Fibroblast of skin of left quadriceps (primary cell): Measurements from ENCODE around the gene CLEC5A.
"Not testable (repeated sequence)": the region's sequence is repeated elsewhere in the genome, so short reads cannot be mapped to it uniquely, and the experiment has no call there.

ENCODE experiments used
- DNase-seq, 2 experiments: peaks; one replicate each; pipeline ENCODE4 v3.0.0-alpha.2; 2013; ENCODE audit warnings: low read depth in 2 of 2

The CLEC5A gene

GRCh38 chr7:141946796-141947195 is at the start of gene CLEC5A:
Gene CLEC5A, minus strand, starts transcription at chr7:141946974. Its CDS starts 682 bp downstream, at chr7:141946292.
- no peak for DNase-seq

GRCh38 chr7:141993354-141993753 is 46.6 kb upstream of the CLEC5A start:
- DNase-seq, result no peak

DNA sequence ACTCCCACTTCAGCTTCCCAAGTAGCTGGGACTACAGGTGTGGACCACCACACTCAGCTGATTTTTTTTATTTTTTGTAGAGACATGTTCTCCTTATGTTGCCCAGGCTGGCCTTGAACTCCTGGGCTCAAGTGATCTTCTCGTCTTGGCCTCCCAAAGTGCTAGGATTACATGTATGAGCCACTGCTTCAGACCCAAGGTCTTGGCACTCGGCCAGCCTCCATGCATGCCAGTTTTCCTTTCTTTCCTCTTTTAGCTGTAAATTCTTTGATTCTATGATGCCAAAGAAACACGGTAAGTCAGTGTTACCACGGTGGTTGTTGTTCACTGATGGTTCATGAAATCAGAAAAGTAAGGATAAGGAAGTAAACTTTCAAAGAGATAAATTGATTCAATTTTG is 45.9 kb upstream of the CLEC5A start:
- DNase-seq, result no peak

GRCh38 chr7:141992156-141992555 is 45.4 kb upstream of the CLEC5A start:
- no peak for DNase-seq

DNA sequence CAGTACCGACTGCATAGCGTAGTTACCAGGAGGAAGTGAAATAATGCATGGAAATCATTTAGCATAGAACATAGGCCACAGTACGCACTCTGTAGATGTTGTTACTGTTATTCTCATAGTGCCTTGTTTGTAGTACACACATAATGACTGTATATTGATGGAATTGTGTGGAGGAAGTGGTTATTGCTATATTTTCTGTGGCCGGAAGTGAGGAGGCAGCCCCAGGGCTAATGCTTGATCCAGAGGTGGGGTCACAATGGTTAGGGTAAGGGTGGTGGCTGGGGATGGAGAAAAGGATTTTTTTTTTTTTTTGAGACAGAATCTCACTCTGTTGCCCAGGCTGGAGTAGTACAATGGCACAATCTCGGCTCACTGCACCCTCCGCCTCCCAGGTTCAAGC is 44.4 kb upstream of the CLEC5A start:
- no peak for DNase-seq

- no peak for DNase-seq
Observed at GRCh38 chr7:141990011-141990725, 43.4 kb upstream of the CLEC5A start.

GRCh38 chr7:141987803-141988202 is 41.0 kb upstream of the CLEC5A start:
- not testable (repeated sequence) for DNase-seq

DNA sequence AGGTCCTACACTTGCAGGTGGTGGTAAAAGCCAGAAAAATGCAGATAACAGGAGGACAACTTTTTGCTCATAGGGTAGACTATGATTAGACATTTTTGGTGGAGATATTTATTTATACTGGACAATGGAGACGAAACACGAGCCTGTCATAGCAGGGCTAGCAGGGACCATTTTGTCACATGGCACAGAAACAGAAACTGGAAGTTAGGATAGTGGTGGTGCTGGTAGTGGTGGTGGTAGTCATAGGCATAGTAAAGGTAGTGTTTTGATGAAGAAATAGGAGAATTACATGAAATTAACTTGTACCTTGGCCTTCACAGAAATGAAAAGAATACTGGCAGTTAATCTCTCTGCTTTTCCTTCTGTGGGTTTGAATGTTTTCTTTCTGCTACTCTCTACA is 40.1 kb upstream of the CLEC5A start:
- DNase-seq, result no peak

- not testable (repeated sequence) for DNase-seq
Observed at GRCh38 chr7:141985926-141986325, 39.2 kb upstream of the CLEC5A start.

- DNase-seq, result no peak
Observed at GRCh38 chr7:141979568-141979967, 32.8 kb upstream of the CLEC5A start.

GRCh38 chr7:141978351-141978750 is 31.6 kb upstream of the CLEC5A start:
- DNase-seq, result no peak

- no peak for DNase-seq
Observed at GRCh38 chr7:141976524-141977245, 29.9 kb upstream of the CLEC5A start.

- peak in 1 of 2 experiments; percentile 1 for DNase-seq
Observed at GRCh38 chr7:141975806-141976523, 29.2 kb upstream of the CLEC5A start.

DNA sequence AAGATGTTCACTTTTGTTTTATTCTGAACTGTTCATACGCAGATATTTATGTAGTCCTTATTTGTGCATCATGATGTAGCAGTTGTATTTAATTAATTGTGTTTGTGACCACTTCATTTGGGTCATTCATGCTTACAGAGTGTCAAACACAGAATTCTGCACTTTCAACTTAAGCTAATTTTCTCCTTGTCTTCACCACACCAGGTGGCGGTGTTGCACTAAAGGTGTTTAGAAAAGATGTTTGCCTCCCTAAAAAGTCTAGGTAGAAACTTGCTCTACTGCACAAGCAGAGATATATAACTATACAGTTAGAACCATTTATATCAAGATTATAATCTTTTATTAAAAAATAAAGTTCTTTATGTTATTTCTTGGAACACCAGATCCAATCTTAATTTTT is 28.1 kb upstream of the CLEC5A start:
- no peak for DNase-seq

- DNase-seq, result no peak
Observed at GRCh38 chr7:141973673-141974072, 26.9 kb upstream of the CLEC5A start, which contains the start of gene TAS2R38. Gene TAS2R38, minus strand, starts transcription at chr7:141973773. Its CDS starts 84 bp downstream, at chr7:141973689.

- DNase-seq, result no peak
Observed at GRCh38 chr7:141960687-141961422, 14.1 kb upstream of the CLEC5A start.

GRCh38 chr7:141956084-141956483 is 9.3 kb upstream of the CLEC5A start:
- no peak for DNase-seq

DNA sequence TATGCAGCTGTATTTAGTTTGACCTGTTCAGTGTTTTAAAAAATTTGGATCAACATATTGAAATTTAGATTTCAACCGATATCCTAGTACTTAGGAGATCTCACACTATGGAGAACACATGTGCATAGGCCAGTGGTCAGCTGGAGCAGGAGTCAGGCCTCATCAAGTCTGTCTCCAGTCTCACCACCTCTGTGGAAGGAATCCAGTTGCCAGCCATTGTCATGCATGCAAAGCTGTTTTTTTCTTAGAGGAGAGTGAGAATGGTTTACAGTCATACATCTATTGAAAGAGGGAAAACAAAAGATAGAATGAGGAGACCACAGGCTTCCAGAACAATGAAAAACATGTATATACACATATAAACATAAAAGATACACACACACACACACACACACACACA is 7.6 kb upstream of the CLEC5A start:
- DNase-seq, result no peak

DNA sequence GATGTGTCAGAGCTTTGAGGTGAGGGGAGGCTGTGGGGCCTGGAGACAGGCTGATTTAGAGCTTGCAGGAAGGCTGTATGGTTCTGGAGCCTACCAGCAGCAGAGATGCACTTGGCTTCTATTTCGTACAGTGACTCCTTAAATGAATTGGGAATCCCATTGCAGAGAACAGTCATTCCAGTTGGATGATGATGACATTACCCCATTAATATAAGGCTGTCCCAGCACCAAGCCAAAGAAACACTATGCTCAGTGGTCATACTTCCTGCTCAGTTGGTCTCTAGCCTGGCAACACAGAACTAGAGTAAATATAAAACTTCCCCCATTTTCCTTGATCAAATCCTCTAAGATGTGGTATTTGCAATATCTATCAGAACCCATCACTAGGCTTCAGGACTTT is 5.7 kb upstream of the CLEC5A start:
- no peak for DNase-seq

DNA sequence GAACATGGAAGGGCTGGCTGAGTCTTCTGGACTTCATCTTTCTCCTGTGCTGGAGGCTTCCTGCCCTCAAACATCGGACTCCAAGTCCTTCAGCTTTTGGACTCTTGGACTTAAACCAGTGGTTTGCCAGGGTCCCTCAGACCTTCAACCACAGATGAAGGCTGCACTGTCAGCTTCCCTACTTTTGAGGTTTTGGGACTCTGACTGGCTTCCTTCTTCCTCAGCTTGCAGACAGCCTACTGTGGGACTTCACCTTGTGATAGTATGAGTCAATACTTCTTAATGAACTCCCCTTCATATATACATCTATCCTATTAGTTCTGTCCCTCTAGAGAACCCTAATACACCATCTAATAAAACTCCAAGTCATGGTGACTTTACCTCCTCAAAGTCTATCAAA is 4.0 kb upstream of the CLEC5A start:
- no peak for DNase-seq

- no peak for DNase-seq
Observed at GRCh38 chr7:141949911-141950310, 3.1 kb upstream of the CLEC5A start.

DNA sequence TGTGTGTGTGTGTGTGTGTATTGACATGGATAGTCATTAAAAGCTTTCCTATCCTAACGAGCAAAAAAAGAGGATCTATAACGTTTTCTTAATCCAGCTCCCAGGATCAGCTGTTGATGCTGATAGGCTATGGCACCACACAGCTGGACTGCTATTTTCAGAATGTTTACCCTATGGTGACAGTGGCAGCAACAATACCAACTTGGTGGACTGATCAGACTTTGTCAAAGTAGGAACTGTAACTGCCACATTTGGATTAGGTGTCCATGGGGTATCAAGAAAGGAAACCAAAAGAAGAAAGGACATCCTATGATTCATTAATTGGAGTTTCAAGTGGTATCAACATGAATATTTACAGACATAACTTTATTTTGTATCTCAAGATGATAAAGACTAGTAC is 2.7 kb upstream of the CLEC5A start:
- no peak for DNase-seq
